Measurements from ENCODE around the gene EGFL6. TPM values are rescaled to one million over a fixed set of nuclear protein-coding genes. Genes with fewer than 3 reads are reported as not detected.
"Not testable (repeated sequence)": the region's sequence is repeated elsewhere in the genome, so short reads cannot be mapped to it uniquely, and the experiment has no call there.

The EGFL6 gene
- total RNA-seq, 2 experiments from 2014 or later, result 2.1 to 2.7 TPM

DNA sequence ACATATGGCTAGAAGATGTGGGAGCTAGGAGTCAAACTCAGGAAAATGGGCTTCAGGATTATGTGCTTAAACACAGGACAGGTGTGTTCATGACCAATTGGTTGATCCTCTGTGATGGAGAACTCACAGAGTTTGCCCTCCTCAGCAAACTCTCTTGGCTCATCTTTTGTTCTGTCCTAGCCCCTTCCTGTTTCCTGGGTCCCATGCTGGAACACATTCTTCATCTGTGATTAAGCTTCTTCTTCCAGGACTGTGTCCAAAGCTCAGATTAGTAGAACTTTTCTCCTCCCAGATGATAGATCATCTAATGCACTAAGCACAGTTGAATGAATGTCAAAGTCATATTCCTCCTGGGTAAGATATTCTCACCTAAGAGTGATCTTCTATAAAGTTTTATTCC, 44.8 kb downstream of the EGFL6 start:
- Mint-ChIP-seq H3K27me3 (no peaks in the 10 kb centered on the region), H3K36me3 (ENCODE audit: low read depth) (no peaks in the 10 kb centered on the region), H3K4me1 (ENCODE audit: low read depth) (peaks cover 5% of the 10 kb centered on the region), H3K9me3 (no peaks in the 10 kb centered on the region), H3K27ac (no peak overlapping the region), H3K4me3 (no peak overlapping the region)
- POLR2A ChIA-PET, result no interaction called here
- CTCF ChIA-PET, result interaction anchor here (1.1 to 1.2 kb wide), 2 partner anchors 32 to 107 kb away, joined by 4 read pairs; no protein-coding TSS in a partner anchor
- DNase-seq (no peak), ATAC-seq (no peak)
- intact Hi-C loops (cut with micrococcal nuclease), result no loop called here
- TF ChIP-seq CTCF (IDR thresholded peaks at IDR 0.05), result no peak

GRCh38 chrX:13620207-13620606, 50.8 kb downstream of the EGFL6 start:
- H3K27me3 Mint-ChIP-seq, result no peaks in the 10 kb centered on the region
- no peaks in the 10 kb centered on the region for H3K9me3 Mint-ChIP-seq
- no peaks in the 10 kb centered on the region for H3K36me3 Mint-ChIP-seq (ENCODE audit: low read depth)
- no peak for TF ChIP-seq CTCF (IDR thresholded peaks at IDR 0.05)
- no peak overlapping the region for H3K27ac Mint-ChIP-seq
- DNase-seq (no peak), ATAC-seq (no peak)
- POLR2A ChIA-PET, result no interaction called here
- H3K4me1 Mint-ChIP-seq (ENCODE audit: low read depth), result peaks cover 8% of the 10 kb centered on the region
- CTCF ChIA-PET, result no interaction called here
- no peak overlapping the region for H3K4me3 Mint-ChIP-seq
- intact Hi-C loops (cut with micrococcal nuclease), result no loop called here

DNA sequence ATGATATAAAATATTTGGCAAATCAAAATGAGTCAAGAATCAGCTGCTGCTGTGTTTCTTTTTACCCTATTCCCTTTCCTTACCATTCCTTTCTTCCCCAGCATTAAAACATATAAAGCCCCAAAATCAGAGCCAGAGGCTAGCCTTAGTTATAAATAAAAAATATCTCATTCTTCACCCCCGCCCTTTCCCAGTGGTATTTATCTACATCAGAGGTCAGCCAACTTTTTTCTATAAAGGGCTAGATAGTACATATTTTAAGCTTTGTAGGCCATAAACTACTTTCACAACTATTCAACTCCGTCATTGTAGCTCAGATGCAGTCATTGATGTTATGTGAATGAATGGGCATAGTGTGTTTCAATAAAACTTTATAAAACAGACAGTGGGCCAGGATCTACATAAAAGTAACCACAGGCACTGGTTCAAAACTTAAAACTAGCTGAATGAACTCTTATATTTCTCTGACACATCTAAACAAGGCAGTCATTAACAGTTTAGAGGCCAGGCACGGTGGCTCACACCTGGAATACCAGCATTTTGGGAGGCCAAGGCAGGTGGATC, 53.1 kb downstream of the EGFL6 start:
- no peaks in the 10 kb centered on the region for H3K9me3 Mint-ChIP-seq
- intact Hi-C loops (cut with micrococcal nuclease), result no loop called here
- peaks cover 5% of the 10 kb centered on the region for H3K4me1 Mint-ChIP-seq (ENCODE audit: low read depth)
- ATAC-seq (no peak), DNase-seq (no peak)
- TF ChIP-seq CTCF (IDR thresholded peaks at IDR 0.05), result no peak
- no peak overlapping the region for H3K27ac Mint-ChIP-seq
- no peaks in the 10 kb centered on the region for H3K36me3 Mint-ChIP-seq (ENCODE audit: low read depth)
- H3K4me3 Mint-ChIP-seq, result no peak overlapping the region
- H3K27me3 Mint-ChIP-seq, result no peaks in the 10 kb centered on the region
- CTCF ChIA-PET, result interaction anchor here (1.2 kb wide), 1 partner anchor 24 kb away, joined by 4 read pairs; no protein-coding TSS in a partner anchor
- POLR2A ChIA-PET, result no interaction called here

GRCh38 chrX:13627306-13627705, 57.9 kb downstream of the EGFL6 start:
- ATAC-seq (no peak), DNase-seq (no peak)
- H3K4me1 Mint-ChIP-seq (ENCODE audit: low read depth), result no peaks in the 10 kb centered on the region
- H3K4me3 Mint-ChIP-seq, result no peak overlapping the region
- H3K27me3 Mint-ChIP-seq, result no peaks in the 10 kb centered on the region
- no peak overlapping the region for H3K27ac Mint-ChIP-seq
- POLR2A ChIA-PET, result no interaction called here
- intact Hi-C loops (cut with micrococcal nuclease), result no loop called here
- TF ChIP-seq CTCF (IDR thresholded peaks at IDR 0.05), result no peak
- CTCF ChIA-PET, result no interaction called here
- H3K36me3 Mint-ChIP-seq (ENCODE audit: low read depth), result no peaks in the 10 kb centered on the region
- peaks cover 2% of the 10 kb centered on the region for H3K9me3 Mint-ChIP-seq

GRCh38 chrX:13637224-13637623, 67.8 kb downstream of the EGFL6 start:
- intact Hi-C loops (cut with micrococcal nuclease); ATAC-seq; H3K36me3 Mint-ChIP-seq (ENCODE audit: low read depth); POLR2A ChIA-PET; DNase-seq; H3K4me1 Mint-ChIP-seq (ENCODE audit: low read depth); H3K4me3 Mint-ChIP-seq; H3K27me3 Mint-ChIP-seq; H3K27ac Mint-ChIP-seq; CTCF ChIA-PET; H3K9me3 Mint-ChIP-seq: not testable (repeated sequence)

GRCh38 chrX:13638021-13638420, 68.6 kb downstream of the EGFL6 start:
- Mint-ChIP-seq H3K4me1 (ENCODE audit: low read depth) (no peaks in the 10 kb centered on the region), H3K9me3 (no peaks in the 10 kb centered on the region), H3K27ac (no peak overlapping the region), H3K4me3 (no peak overlapping the region), H3K36me3 (ENCODE audit: low read depth) (no peaks in the 10 kb centered on the region), H3K27me3 (no peaks in the 10 kb centered on the region)
- no peak for ATAC-seq
- ChIA-PET POLR2A (no interaction called here), CTCF (no interaction called here)
- intact Hi-C loops (cut with micrococcal nuclease), result no loop called here
- DNase-seq, result no peak
- no peak for TF ChIP-seq CTCF (IDR thresholded peaks at IDR 0.05)

Measured in activated CD8-positive, alpha-beta T cell treated with anti-CD3 and anti-CD28 coated beads for 36 hours (primary cell).